Stimulated activated naive CD4-positive, alpha-beta T cell (primary cell): ENCODE data around the gene CAPS.

Source experiments
- DNase-seq, 6 experiments: peaks; one replicate each; lab custom pipeline; 2025; lab: John Stamatoyannopoulos, UW

CAPS gene

GRCh38 chr19:5910638-5910907, 3.5 kb upstream of the CAPS start:
- no peak for DNase-seq

GRCh38 chr19:5911366-5911765, 2.7 kb upstream of the CAPS start:
- DNase-seq = no peak

- DNase-seq = no peak
These were observed 312 bp downstream of the CAPS start for GRCh38 chr19:5914358-5914774.

DNA sequence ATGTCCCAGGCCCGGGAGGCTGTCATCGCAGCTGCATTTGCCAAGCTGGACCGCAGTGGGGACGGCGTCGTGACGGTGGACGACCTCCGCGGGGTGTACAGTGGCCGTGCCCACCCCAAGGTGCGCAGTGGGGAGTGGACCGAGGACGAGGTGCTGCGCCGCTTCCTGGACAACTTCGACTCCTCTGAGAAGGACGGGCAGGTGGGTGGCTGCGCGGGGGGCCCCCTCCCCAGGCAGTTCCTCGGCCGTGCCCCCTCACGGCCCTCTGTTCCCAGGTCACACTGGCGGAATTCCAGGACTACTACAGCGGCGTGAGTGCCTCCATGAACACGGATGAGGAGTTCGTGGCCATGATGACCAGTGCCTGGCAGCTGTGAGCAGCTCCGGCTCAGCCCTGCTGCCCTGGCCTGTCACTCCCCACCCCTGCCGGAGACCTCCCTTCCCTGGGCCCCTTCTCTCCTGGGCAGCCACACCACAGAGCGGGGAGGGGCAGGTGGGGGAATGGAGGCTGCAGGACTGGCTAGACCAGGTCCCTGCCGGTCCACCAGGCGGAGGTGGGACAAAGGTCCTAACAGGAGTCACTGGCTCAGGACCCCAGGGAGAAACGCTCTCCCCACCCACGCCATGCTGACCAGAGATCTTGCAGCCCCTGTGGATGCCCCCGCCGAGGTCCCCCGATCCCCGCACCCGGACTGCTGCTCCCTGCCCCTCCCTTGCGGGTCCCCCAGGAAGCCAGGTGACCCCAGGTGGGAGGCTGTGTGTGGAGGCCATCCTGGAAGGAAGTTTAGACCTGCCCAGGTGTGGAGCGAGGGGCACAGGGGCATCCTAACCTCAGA, 1.1 kb downstream of the CAPS start:
- no peak for DNase-seq

GRCh38 chr19:5915782-5916165, 1.7 kb downstream of the CAPS start:
- DNase-seq = no peak

DNA sequence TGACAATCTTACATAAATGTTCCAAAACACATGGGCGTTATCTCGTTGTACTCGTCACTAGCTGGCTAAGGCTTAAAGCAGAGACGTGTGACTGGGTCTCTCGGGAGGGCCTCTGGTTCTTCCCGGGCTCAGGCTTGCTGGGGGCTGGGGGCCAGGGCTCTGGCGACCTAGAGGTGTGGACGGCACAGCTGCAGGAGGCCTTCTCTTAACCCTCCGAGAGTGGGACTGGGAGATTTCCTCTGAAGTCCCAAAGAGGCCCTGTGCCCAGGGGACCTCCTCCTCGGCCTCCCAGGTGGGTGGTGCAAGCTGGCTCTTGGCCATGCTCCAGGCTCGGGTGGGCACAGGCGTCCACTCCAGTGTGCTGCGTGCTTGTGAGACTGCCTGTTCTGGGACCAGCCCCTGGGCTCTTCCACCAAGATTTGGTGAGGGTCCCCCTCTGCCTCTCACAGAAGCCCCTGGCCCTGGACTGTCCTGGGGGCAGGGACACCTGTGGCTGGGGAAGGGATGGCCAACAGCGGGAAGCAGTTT, 2.2 kb downstream of the CAPS start:
- DNase-seq = no peak

GRCh38 chr19:5917431-5918107, 3.5 kb downstream of the CAPS start:
- no peak for DNase-seq

- no peak for DNase-seq
These were observed 4.5 kb downstream of the CAPS start for GRCh38 chr19:5918463-5919079.

GRCh38 chr19:5921516-5922160, 7.6 kb downstream of the CAPS start:
- no peak for DNase-seq

- DNase-seq = no peak
These were observed 8.1 kb downstream of the CAPS start for GRCh38 chr19:5922161-5922545.

GRCh38 chr19:5923356-5923755, 9.3 kb downstream of the CAPS start:
- DNase-seq = no peak

DNA sequence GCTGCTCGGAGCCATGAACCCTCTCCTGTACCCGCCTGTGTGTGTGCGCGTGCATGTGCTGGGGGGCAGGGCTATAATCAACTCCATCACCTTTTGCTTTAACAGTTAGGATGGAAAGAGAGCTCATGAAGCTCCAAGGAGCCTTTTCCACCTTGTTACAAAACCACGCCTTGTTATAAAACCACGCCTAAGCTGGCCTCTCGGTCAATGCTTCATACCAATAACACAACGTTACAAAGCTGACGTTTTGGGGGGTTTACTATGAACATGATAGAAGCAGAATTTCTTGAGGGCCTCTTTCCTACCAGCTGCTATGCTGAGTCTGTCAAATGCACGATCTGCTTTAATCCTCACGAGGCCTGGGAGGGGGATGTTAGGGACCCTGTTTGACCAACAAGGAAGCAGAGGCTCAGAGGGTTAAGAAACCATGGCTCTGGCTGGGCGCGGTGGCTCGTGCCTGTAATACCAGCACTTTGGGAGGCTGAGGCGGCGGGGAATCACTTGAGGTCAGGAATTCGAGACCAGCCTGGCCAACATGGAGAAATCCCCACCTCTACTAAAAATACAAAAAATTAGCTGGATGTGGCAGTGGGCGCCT, 11.9 kb downstream of the CAPS start:
- DNase-seq = no peak

GRCh38 chr19:5926641-5927440, 12.8 kb downstream of the CAPS start:
- DNase-seq = no peak

- no peak for DNase-seq
These were observed 13.4 kb downstream of the CAPS start for GRCh38 chr19:5927441-5927821.

GRCh38 chr19:5929179-5929578, 15.1 kb downstream of the CAPS start:
- DNase-seq = no peak

DNA sequence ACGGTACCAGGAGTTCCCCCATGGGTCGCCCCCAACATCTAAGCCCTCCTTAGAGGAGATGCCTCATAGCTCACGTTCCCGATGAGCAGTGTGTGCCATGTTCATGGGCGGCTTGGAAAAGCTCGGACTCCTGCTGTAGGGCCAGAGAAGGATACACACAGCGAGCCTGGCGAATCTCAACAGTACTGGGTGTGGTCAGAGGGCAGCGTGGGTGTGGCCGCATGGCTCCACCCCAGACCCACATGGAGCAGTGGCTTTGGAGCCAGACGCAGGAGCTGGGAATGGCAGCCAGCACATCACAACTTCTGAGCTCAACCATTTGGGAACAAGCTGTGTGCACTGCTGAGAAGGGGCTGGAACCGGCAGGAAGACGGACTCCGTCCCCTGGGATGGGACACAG, 15.6 kb downstream of the CAPS start:
- no peak for DNase-seq

DNA sequence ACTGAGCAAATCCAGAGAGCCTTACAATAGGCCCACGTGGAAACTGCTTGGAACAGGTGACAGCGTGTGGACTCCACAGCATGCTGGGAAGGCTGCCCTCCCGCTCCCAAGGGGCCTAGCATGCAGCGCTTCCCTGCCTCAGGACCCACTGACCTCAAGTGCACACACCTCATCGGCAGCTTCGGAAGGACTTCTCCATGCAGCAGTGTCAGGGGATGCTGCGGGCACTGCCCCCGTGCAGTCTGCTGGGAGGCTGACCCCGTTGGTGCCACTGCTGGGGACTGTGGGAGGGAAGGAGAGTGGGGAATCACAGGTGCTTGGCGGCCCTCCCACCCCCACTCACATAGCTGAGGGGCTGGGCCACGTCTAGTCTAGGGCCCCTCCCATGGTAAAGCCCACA, 17.2 kb downstream of the CAPS start:
- DNase-seq = no peak

- no peak for DNase-seq
These were observed 18.1 kb downstream of the CAPS start for GRCh38 chr19:5932146-5932545.

- no peak for DNase-seq
These were observed 18.7 kb downstream of the CAPS start for GRCh38 chr19:5932609-5933262.

- no peak for DNase-seq
These were observed 19.5 kb downstream of the CAPS start for GRCh38 chr19:5933391-5934068.

- no peak for DNase-seq
These were observed 20.0 kb downstream of the CAPS start for GRCh38 chr19:5934069-5934401.
